Stomach (tissue), 4 donors: ENCODE results near the gene SOCS3.

Experiments
- POLR2A ChIP-seq, 4 donors: fragments of 450-650 bp; IDR thresholded peaks; one replicate each; pipeline ENCODE4 v1.6.1; 2016; ENCODE audit warnings: antibody characterized with exemption in 4 of 4, control low read depth in 2 of 4, mild to moderate bottlenecking in 1 of 4, moderate library complexity in 1 of 4
- POLR2AphosphoS5 ChIP-seq, 3 donors: sonication (generic); formaldehyde crosslinking; IDR thresholded peaks; one replicate each; pipeline ENCODE4 v1.6.1; 2016; ENCODE audit warnings: antibody characterized with exemption in 3 of 3
- TF ChIP-seq, protein P1 (sequence below), 7 experiments: fragments of 450-650 bp in 4 of 7; fragments of 200-600 bp in 3 of 7; sonication (generic) in 3 of 7; IDR thresholded peaks; one replicate each; pipeline ENCODE4 v1.5.1; 2016 to 2019; ENCODE audit warnings: antibody characterized with exemption in 7 of 7, control low read depth in 2 of 7, mild to moderate bottlenecking in 1 of 7

DNA sequence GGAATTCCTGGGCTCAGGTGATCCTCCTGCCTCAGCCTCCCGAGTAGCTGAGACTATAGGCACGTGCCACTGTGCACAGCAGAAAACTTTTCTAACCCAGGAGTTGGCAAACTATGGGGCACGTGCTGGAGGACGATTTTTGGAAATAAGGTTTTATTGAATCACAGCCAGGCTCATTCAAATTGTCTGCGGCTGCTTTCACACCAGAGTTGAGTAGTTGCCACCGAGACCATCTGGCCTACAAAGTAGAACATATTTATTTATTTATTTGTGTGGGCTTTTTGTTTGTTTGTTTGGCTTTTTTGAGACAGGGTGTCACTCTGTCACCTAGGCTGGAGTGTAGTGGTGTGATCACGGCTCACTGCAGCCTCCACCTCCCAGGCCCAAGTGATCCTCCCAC lies 11.2 kb upstream of the SOCS3 start:
- TF ChIP-seq, protein P1, sequence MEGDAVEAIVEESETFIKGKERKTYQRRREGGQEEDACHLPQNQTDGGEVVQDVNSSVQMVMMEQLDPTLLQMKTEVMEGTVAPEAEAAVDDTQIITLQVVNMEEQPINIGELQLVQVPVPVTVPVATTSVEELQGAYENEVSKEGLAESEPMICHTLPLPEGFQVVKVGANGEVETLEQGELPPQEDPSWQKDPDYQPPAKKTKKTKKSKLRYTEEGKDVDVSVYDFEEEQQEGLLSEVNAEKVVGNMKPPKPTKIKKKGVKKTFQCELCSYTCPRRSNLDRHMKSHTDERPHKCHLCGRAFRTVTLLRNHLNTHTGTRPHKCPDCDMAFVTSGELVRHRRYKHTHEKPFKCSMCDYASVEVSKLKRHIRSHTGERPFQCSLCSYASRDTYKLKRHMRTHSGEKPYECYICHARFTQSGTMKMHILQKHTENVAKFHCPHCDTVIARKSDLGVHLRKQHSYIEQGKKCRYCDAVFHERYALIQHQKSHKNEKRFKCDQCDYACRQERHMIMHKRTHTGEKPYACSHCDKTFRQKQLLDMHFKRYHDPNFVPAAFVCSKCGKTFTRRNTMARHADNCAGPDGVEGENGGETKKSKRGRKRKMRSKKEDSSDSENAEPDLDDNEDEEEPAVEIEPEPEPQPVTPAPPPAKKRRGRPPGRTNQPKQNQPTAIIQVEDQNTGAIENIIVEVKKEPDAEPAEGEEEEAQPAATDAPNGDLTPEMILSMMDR (IDR thresholded peaks at IDR 0.05) = no peak
- no peak for TF ChIP-seq POLR2A (IDR thresholded peaks at IDR 0.05)
- no peak for TF ChIP-seq POLR2AphosphoS5 (IDR thresholded peaks at IDR 0.05)
